HFFc6 (cell line): ENCODE data around the gene PLEKHJ1. TPM values are rescaled to one million over a fixed set of nuclear protein-coding genes. Genes with fewer than 3 reads are reported as not detected.

Experiments used
- DNase-seq: peaks from one replicate; pipeline ENCODE4 v3.0.0-alpha.2; 2018
- H3K27ac Mint-ChIP-seq: 2 replicates; pipeline ENCODE4 v1.8.0; 2020; ENCODE audit warnings: mild to moderate bottlenecking, mixed read lengths
- H3K27me3 Mint-ChIP-seq: 2 replicates; pipeline ENCODE4 v1.8.0; 2021; ENCODE audit warnings: mild to moderate bottlenecking, moderate library complexity, mixed read lengths; ENCODE audit not compliant: insufficient read depth
- H3K36me3 Mint-ChIP-seq: 2 replicates; pipeline ENCODE4 v1.8.0; 2021; ENCODE audit warnings: low read depth, mixed read lengths
- H3K4me1 Mint-ChIP-seq: 2 replicates; pipeline ENCODE4 v1.8.0; 2020; ENCODE audit warnings: low read depth, mixed read lengths
- H3K4me3 Mint-ChIP-seq: 2 replicates; pipeline ENCODE4 v1.8.0; 2020; ENCODE audit warnings: mild to moderate bottlenecking, moderate library complexity, mixed read lengths
- H3K9me3 Mint-ChIP-seq: 2 replicates; pipeline ENCODE4 v1.8.0; 2020; ENCODE audit warnings: mild to moderate bottlenecking, mixed read lengths
- CTCF ChIP-seq: fragments of 200-600 bp; sonication (generic); IDR thresholded peaks from 2 replicates; pipeline ENCODE4 v1.5.0; 2021; ENCODE audit warnings: antibody characterized with exemption, mild to moderate bottlenecking
- total RNA-seq, 6 experiments: library from RNA; stranded (reverse); fragmentation: NEBNext Ultra II Directional; extraction: Animal tissue kit (Norgen Biotek cat#: 25700); gene quantifications; 2 replicates in 1 of 6; 3 replicates in 5 of 6; pipeline ENCODE4 v1.2.3, GENCODE V29; 2021

Gene PLEKHJ1
- total RNA-seq, 6 experiments from 2014 or later = 45.9 to 57.3 (median 50.2) TPM

GRCh38 chr19:2266183-2266993 is 30.3 kb upstream of the PLEKHJ1 start:
- peak; percentile 64 for DNase-seq
- Mint-ChIP-seq H3K9me3 (no peaks in the 10 kb centered on the region), H3K27me3 (peaks cover 13% of the 10 kb centered on the region), H3K4me1 (peaks cover 10% of the 10 kb centered on the region), H3K36me3 (peaks cover 6% of the 10 kb centered on the region), H3K4me3 (no peak overlapping the region), H3K27ac (peak overlapping the region; percentile 69)
- no peak for TF ChIP-seq CTCF

GRCh38 chr19:2261438-2262172 is 25.5 kb upstream of the PLEKHJ1 start:
- peaks cover 2% of the 10 kb centered on the region; the same call in 1 of the 2 replicates for H3K27me3 Mint-ChIP-seq
- H3K4me1 Mint-ChIP-seq = peaks cover 18% of the 10 kb centered on the region
- no peak overlapping the region for H3K4me3 Mint-ChIP-seq
- no peaks in the 10 kb centered on the region for H3K36me3 Mint-ChIP-seq
- H3K9me3 Mint-ChIP-seq = no peaks in the 10 kb centered on the region
- peak; percentile 81 for TF ChIP-seq CTCF
- no peak overlapping the region for H3K27ac Mint-ChIP-seq
- DNase-seq = no peak

- no peak for DNase-seq
- H3K4me3 Mint-ChIP-seq = no peak overlapping the region; the same call in 1 of the 2 replicates
- no peaks in the 10 kb centered on the region for H3K9me3 Mint-ChIP-seq
- H3K27ac Mint-ChIP-seq = no peak overlapping the region
- peaks cover 13% of the 10 kb centered on the region for H3K4me1 Mint-ChIP-seq
- H3K27me3 Mint-ChIP-seq = peaks cover 2% of the 10 kb centered on the region
- no peaks in the 10 kb centered on the region for H3K36me3 Mint-ChIP-seq
- TF ChIP-seq CTCF = no peak
Observed at GRCh38 chr19:2260341-2260805, 24.2 kb upstream of the PLEKHJ1 start.

- no peaks in the 10 kb centered on the region for H3K9me3 Mint-ChIP-seq
- no peak for TF ChIP-seq CTCF
- peaks cover 2% of the 10 kb centered on the region for H3K27me3 Mint-ChIP-seq
- no peaks in the 10 kb centered on the region for H3K36me3 Mint-ChIP-seq
- H3K4me1 Mint-ChIP-seq = peaks cover 13% of the 10 kb centered on the region
- 0 out of 2 replicates have a peak overlapping the region, but pooled peaks have one; percentile 5 for H3K4me3 Mint-ChIP-seq
- DNase-seq = peak; percentile 34
- H3K27ac Mint-ChIP-seq = peak overlapping the region; percentile 41
Observed at GRCh38 chr19:2259336-2259735, 23.2 kb upstream of the PLEKHJ1 start.

GRCh38 chr19:2255982-2256685 is 20.0 kb upstream of the PLEKHJ1 start, which contains the start of gene JSRP1:
TSS of gene JSRP1 (minus strand) at chr19:2256417. CDS start at chr19:2255314, 1,103 bp downstream.
- TF ChIP-seq CTCF = no peak
- H3K9me3 Mint-ChIP-seq = no peaks in the 10 kb centered on the region
- H3K27me3 Mint-ChIP-seq = peaks cover 6% of the 10 kb centered on the region
- H3K36me3 Mint-ChIP-seq = no peaks in the 10 kb centered on the region
- peaks cover 13% of the 10 kb centered on the region for H3K4me1 Mint-ChIP-seq
- no peak within 1 kb of the TSS for H3K4me3 Mint-ChIP-seq
- DNase-seq = no peak
- H3K27ac Mint-ChIP-seq = no peak within 1 kb of the TSS
